Uterus (tissue), 2 donors: ENCODE results near the gene GMCL2.

Experiments used
- POLR2A ChIP-seq, 2 donors: fragments of 450-650 bp; IDR thresholded peaks; one replicate each; pipeline ENCODE4 v1.6.1; 2016; ENCODE audit warnings: antibody characterized with exemption in 2 of 2, mild to moderate bottlenecking in 1 of 2, moderate library complexity in 1 of 2
- TF ChIP-seq, protein P1 (sequence below), 4 experiments: fragments of 200-600 bp in 2 of 4; fragments of 450-650 bp in 2 of 4; sonication (generic) in 2 of 4; IDR thresholded peaks; one replicate each; pipeline ENCODE4 v1.5.1; 2016 to 2019; ENCODE audit warnings: antibody characterized with exemption in 4 of 4, mild to moderate bottlenecking in 2 of 4, moderate library complexity in 1 of 4

DNA sequence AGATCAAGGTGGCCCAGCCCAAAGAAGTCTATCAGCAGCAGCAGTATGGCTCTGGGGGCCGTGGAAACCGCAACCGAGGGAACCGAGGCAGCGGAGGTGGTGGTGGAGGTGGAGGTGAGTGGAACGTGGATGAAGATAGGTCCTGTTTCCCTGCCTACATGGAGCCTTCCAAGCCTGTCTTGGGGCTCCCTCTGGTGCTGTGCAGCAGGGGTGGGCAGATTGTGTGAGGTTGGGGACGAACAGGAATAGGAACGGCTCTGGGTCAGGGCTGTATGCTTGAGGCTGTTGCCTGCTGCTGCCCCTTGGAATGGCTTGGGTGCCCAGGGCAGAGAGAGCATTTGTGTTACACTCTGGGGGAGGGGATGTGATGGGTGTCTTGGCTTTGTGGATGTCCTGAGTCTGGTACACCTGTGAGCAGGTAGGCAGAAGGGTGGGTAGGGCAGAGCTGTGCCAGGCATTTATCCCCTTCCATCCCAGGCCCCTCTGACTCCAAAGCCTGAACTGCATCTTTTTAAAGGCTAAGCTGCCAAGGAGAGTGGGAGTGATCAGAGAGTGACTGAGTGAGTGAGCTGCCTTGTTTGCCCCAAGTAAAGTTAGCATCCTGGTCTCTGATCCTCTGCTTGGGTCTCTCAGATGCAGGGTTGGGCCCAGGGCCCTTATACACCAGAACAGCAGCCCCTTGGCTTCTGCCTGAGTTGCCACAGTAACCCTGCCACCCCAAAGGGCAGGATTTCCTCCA lies 22.3 kb upstream of the GMCL2 start:
- TF ChIP-seq, protein P1, sequence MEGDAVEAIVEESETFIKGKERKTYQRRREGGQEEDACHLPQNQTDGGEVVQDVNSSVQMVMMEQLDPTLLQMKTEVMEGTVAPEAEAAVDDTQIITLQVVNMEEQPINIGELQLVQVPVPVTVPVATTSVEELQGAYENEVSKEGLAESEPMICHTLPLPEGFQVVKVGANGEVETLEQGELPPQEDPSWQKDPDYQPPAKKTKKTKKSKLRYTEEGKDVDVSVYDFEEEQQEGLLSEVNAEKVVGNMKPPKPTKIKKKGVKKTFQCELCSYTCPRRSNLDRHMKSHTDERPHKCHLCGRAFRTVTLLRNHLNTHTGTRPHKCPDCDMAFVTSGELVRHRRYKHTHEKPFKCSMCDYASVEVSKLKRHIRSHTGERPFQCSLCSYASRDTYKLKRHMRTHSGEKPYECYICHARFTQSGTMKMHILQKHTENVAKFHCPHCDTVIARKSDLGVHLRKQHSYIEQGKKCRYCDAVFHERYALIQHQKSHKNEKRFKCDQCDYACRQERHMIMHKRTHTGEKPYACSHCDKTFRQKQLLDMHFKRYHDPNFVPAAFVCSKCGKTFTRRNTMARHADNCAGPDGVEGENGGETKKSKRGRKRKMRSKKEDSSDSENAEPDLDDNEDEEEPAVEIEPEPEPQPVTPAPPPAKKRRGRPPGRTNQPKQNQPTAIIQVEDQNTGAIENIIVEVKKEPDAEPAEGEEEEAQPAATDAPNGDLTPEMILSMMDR (IDR thresholded peaks at IDR 0.05) = no peak
- no peak for TF ChIP-seq POLR2A (IDR thresholded peaks at IDR 0.05)
